IMR-90 (cell line): Measurements from ENCODE around the gene HYLS1.
"Not testable (repeated sequence)": the region's sequence is repeated elsewhere in the genome, so short reads cannot be mapped to it uniquely, and the experiment has no call there.

Source experiments
- CHD1 ChIP-seq: IDR thresholded peaks from 2 replicates; pipeline ENCODE4 v1.6.1; 2012; ENCODE audit warnings: low read depth, low read length, improper control_type of control experiment
- NFE2L2 ChIP-seq: fragments of 150-350 bp; IDR thresholded peaks from 2 replicates; pipeline ENCODE4 v1.6.1; 2016; ENCODE audit warnings: low read depth, mild to moderate bottlenecking, low read length
- POLR2A ChIP-seq: IDR thresholded peaks from 2 replicates; pipeline ENCODE4 v1.6.1; 2012; ENCODE audit warnings: mild to moderate bottlenecking, low read depth, low read length
- RAD21 ChIP-seq: IDR thresholded peaks from 2 replicates; pipeline ENCODE4 v1.6.1; 2012; ENCODE audit warnings: low read length, improper control_type of control experiment
- RCOR1 ChIP-seq: IDR thresholded peaks from 2 replicates; pipeline ENCODE4 v1.6.1; 2012; ENCODE audit warnings: mild to moderate bottlenecking, low read length, improper control_type of control experiment; ENCODE audit not compliant: insufficient replicate concordance
- TF ChIP-seq, protein P1 (sequence below): conservative IDR thresholded peaks from 2 replicates; pipeline ENCODE4 v1.5.1; 2012; ENCODE audit warnings: mild to moderate bottlenecking, low read depth, low read length, improper control_type of control experiment

GRCh38 chr11:125857670-125858069, 29.8 kb upstream of the HYLS1 start:
- TF ChIP-seq, protein P1, sequence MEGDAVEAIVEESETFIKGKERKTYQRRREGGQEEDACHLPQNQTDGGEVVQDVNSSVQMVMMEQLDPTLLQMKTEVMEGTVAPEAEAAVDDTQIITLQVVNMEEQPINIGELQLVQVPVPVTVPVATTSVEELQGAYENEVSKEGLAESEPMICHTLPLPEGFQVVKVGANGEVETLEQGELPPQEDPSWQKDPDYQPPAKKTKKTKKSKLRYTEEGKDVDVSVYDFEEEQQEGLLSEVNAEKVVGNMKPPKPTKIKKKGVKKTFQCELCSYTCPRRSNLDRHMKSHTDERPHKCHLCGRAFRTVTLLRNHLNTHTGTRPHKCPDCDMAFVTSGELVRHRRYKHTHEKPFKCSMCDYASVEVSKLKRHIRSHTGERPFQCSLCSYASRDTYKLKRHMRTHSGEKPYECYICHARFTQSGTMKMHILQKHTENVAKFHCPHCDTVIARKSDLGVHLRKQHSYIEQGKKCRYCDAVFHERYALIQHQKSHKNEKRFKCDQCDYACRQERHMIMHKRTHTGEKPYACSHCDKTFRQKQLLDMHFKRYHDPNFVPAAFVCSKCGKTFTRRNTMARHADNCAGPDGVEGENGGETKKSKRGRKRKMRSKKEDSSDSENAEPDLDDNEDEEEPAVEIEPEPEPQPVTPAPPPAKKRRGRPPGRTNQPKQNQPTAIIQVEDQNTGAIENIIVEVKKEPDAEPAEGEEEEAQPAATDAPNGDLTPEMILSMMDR = not testable (repeated sequence)
- TF ChIP-seq RCOR1, CHD1, POLR2A, RAD21, NFE2L2: not testable (repeated sequence)
